Type B pancreatic cell (in vitro differentiated cells): ENCODE measurements around the gene SH3GL2. TPM values are rescaled to one million over a fixed set of nuclear protein-coding genes. Genes with fewer than 3 reads are reported as not detected.

Experiments
- DNase-seq: peaks from one replicate; pipeline ENCODE4 v3.0.0; 2021; ENCODE audit warnings: mixed read lengths; ENCODE audit not compliant: unreplicated experiment; ENCODE audit errors: extremely low spot score
- H3K27ac Mint-ChIP-seq: 2 replicates; pipeline ENCODE4 v1.8.0; 2021; ENCODE audit warnings: mild to moderate bottlenecking, mixed read lengths
- H3K27me3 Mint-ChIP-seq: 2 replicates; pipeline ENCODE4 v1.8.0; 2021; ENCODE audit warnings: mixed read lengths
- H3K36me3 Mint-ChIP-seq: 2 replicates; pipeline ENCODE4 v1.8.0; 2021; ENCODE audit warnings: mixed read lengths
- H3K4me1 Mint-ChIP-seq: one replicate; pipeline ENCODE4 v1.8.0; 2021; ENCODE audit warnings: mixed read lengths; ENCODE audit not compliant: unreplicated experiment
- H3K4me3 Mint-ChIP-seq: 2 replicates; pipeline ENCODE4 v1.8.0; 2021; ENCODE audit warnings: mild to moderate bottlenecking, mixed read lengths
- H3K9me3 Mint-ChIP-seq: 2 replicates; pipeline ENCODE4 v1.8.0; 2021; ENCODE audit warnings: mixed read lengths
- total RNA-seq: library from RNA; stranded (reverse); gene quantifications from 2 replicates; pipeline ENCODE4 v1.2.1, GENCODE V29; 2021; ENCODE audit warnings: low replicate concordance
- TF ChIP-seq, protein P1 (sequence below): fragments of 200-600 bp; sonication (generic); conservative IDR thresholded peaks from 2 replicates; pipeline ENCODE4 v1.5.0; 2021; ENCODE audit warnings: antibody characterized with exemption, mild to moderate bottlenecking

SH3GL2 gene
- total RNA-seq, 1 donor from 2014 or later: 7.6 TPM

DNA sequence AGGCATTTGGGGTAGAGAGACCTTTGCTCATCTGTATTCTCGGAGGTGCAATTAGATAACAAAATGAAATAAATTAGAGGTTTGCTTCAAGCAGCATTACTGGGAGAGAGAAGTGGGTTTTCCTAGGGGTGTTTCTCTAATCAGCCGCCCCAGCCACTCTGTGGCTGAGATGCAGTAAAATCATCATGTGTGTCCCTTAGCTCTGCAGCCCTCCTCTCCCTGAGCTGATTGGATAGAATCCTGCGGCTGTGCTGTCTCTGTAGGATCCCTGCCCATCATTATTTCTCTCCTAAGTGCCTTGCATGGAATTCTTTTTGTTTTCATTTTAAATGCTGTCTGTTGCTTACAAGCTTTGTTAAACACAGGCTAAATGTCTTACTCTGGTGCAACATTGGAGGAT lies 171.4 kb downstream of the SH3GL2 start:
- Mint-ChIP-seq H3K4me3 (no peak overlapping the region), H3K4me1 (no peaks in the 10 kb centered on the region), H3K9me3 (no peaks in the 10 kb centered on the region), H3K27ac (no peak overlapping the region), H3K27me3 (peaks cover 2% of the 10 kb centered on the region), H3K36me3 (no peaks in the 10 kb centered on the region)
- TF ChIP-seq, protein P1, sequence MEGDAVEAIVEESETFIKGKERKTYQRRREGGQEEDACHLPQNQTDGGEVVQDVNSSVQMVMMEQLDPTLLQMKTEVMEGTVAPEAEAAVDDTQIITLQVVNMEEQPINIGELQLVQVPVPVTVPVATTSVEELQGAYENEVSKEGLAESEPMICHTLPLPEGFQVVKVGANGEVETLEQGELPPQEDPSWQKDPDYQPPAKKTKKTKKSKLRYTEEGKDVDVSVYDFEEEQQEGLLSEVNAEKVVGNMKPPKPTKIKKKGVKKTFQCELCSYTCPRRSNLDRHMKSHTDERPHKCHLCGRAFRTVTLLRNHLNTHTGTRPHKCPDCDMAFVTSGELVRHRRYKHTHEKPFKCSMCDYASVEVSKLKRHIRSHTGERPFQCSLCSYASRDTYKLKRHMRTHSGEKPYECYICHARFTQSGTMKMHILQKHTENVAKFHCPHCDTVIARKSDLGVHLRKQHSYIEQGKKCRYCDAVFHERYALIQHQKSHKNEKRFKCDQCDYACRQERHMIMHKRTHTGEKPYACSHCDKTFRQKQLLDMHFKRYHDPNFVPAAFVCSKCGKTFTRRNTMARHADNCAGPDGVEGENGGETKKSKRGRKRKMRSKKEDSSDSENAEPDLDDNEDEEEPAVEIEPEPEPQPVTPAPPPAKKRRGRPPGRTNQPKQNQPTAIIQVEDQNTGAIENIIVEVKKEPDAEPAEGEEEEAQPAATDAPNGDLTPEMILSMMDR: no peak
- DNase-seq: no peak

DNA sequence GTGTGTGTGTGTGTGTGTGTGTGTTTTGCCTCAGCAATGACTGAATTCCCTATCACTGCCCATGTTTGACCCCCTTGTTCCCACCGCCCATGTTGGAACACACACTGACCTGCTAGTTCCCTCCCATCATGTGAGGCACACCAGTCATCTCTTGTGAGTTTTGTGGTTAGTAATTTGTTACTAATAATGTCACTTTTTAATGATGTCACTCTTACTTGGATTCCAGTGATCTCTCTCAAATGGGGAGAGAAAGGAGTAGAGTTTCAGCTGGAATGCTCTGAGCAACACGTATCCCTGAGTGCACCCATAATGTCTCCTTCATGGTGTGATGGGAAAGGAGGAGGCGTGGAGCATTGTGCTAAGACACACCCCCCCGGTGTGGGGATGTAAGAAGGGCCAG lies 172.6 kb downstream of the SH3GL2 start:
- Mint-ChIP-seq H3K27ac (no peak overlapping the region), H3K9me3 (no peaks in the 10 kb centered on the region), H3K4me3 (no peak overlapping the region), H3K27me3 (peaks cover 2% of the 10 kb centered on the region), H3K36me3 (no peaks in the 10 kb centered on the region), H3K4me1 (no peaks in the 10 kb centered on the region)
- TF ChIP-seq, protein P1: no peak
- no peak for DNase-seq

DNA sequence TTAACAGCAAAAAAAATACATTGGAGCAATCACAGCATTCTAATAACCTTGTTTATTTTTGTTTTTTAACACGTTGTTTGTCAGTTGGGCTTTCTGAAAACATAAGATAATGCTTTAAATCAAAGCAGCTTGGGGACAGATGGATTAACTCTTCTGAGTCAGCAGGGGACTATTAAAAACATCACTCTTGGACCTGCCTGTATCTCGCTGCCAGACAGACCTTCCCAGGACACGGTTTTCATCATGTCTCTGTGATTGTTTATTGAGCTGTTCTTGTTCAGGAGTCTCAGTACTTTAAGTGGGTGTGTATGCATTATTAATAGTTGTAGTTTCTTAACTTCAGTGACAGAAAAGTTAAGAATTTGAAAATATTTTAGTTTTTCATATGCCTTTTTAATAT lies 173.2 kb downstream of the SH3GL2 start:
- no peaks in the 10 kb centered on the region for H3K36me3 Mint-ChIP-seq
- H3K27ac Mint-ChIP-seq: no peak overlapping the region
- H3K4me1 Mint-ChIP-seq: no peaks in the 10 kb centered on the region
- H3K4me3 Mint-ChIP-seq: no peak overlapping the region
- no peaks in the 10 kb centered on the region for H3K9me3 Mint-ChIP-seq
- H3K27me3 Mint-ChIP-seq: peaks cover 2% of the 10 kb centered on the region
- TF ChIP-seq, protein P1: no peak
- no peak for DNase-seq

DNA sequence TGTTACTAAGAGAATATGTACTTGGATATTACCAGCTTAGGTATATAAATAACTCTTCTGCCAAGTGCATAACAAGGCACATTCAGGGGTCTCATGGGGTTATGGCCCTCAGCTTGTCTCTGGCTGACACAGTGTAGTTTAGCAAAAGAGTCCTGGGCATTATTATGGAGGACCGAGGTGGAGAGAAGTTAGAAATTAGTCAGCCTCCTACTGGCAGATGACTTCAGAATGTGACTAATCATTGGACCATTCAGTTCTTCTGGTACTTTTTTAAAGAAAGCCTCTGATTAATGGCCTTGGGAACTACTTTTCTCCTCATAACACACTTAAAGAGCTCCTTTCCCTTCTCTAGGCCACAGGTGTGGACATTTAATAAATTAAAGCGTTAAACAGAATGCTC lies 178.9 kb downstream of the SH3GL2 start:
- no peak for DNase-seq
- Mint-ChIP-seq H3K4me1 (no peaks in the 10 kb centered on the region), H3K36me3 (no peaks in the 10 kb centered on the region), H3K4me3 (no peak overlapping the region), H3K27me3 (peaks cover 9% of the 10 kb centered on the region), H3K27ac (no peak overlapping the region), H3K9me3 (no peaks in the 10 kb centered on the region)
- TF ChIP-seq, protein P1: no peak

DNA sequence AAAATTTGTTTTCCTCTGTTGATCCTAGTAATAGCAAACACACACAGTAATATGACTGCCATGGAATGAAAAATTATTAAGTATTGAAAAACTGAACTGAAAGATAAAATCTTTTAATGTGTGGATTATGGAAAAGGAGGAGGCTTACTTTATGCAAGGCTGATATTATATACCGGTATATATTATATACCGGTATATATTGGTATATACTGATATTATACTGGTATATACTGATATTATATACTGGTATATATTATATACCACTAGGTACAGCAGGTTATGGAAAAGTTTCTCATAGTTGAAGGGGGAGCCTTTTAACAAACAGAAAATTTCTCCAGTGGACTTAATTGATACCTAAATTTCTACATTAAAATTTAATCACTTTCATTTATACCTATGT lies 181.4 kb downstream of the SH3GL2 start:
- DNase-seq: no peak
- TF ChIP-seq, protein P1: no peak
- Mint-ChIP-seq H3K27ac (no peak overlapping the region), H3K36me3 (no peaks in the 10 kb centered on the region), H3K27me3 (peaks cover 9% of the 10 kb centered on the region), H3K9me3 (no peaks in the 10 kb centered on the region), H3K4me3 (no peak overlapping the region), H3K4me1 (no peaks in the 10 kb centered on the region)
